CD14-positive monocyte (primary cell): Measurements from ENCODE around the gene AGBL5. TPM values are rescaled to one million over a fixed set of nuclear protein-coding genes. Genes with fewer than 3 reads are reported as not detected.

ENCODE experiments used
- polyA plus RNA-seq, 3 donors: library from polyadenylated mRNA; depleted of rRNA in 1 of 3; unstranded in 2 of 3; stranded (reverse) in 1 of 3; fragments of 300-500 nt in 2 of 3; fragments of >200 nt in 1 of 3; fragmentation: Illumina TruSeq in 2 of 3; gene quantifications; 1 replicate in 2 of 3; 2 replicates in 1 of 3; pipeline ENCODE4 v1.2.3, GENCODE V29; 2012 to 2021

AGBL5 gene
- polyA plus RNA-seq, 3 donors = 4.4 to 4.8 (median 4.6) TPM

Other genes starting within 250 kb of the AGBL5 start
- gene DPYSL5, start 203.5 kb upstream of the AGBL5 start, polyA plus RNA-seq = not detected
- 10 to 100 TPM in 1 of 3 donors, 1 to 10 TPM in 2; 2.4 to 14.4 (median 3.5) TPM for gene MAPRE3, start 81.0 kb upstream of the AGBL5 start, polyA plus RNA-seq
- gene TMEM214, start 18.7 kb upstream of the AGBL5 start, polyA plus RNA-seq = 10 to 100 TPM; 18.3 to 61.7 (median 26.9) TPM
- 100 to 1,000 TPM; 209 to 635 (median 615) TPM for gene OST4, start 20.0 kb downstream of the AGBL5 start, polyA plus RNA-seq
- 1 to 10 TPM in 1 of 3 donors, under 1 TPM in 2; 0.43 to 1.0 (median 0.44) TPM for gene EMILIN1, start 26.9 kb downstream of the AGBL5 start, polyA plus RNA-seq
- 1 to 10 TPM; 3.4 to 7.3 (median 6.6) TPM for gene KHK, start 35.1 kb downstream of the AGBL5 start, polyA plus RNA-seq
- gene CGREF1, start 67.5 kb downstream of the AGBL5 start, polyA plus RNA-seq = not detected
- gene ABHD1, start 72.1 kb downstream of the AGBL5 start, polyA plus RNA-seq = 1 to 10 TPM in 1 of 3 donors, under 1 TPM in 2; 0.08 to 1.2 (median 0.25) TPM
- gene PREB, start 83.0 kb downstream of the AGBL5 start, polyA plus RNA-seq = 10 to 100 TPM; 70.0 to 78.2 (median 71.7) TPM
- not detected for gene PRR30, start 87.7 kb downstream of the AGBL5 start, polyA plus RNA-seq
- not detected for gene TCF23, start 97.3 kb downstream of the AGBL5 start, polyA plus RNA-seq
- gene ATRAID, start 160.4 kb downstream of the AGBL5 start, polyA plus RNA-seq = 100 to 1,000 TPM; 120 to 298 (median 287) TPM
- 10 to 100 TPM in 2 of 3 donors, 1 to 10 TPM in 1; 8.1 to 21.7 (median 10.2) TPM for gene SLC5A6, start 160.6 kb downstream of the AGBL5 start, polyA plus RNA-seq
- gene CAD, start 165.7 kb downstream of the AGBL5 start, polyA plus RNA-seq = 10 to 100 TPM in 1 of 3 donors, 1 to 10 TPM in 1, under 1 TPM in 1; 0.71 to 17.3 (median 1.7) TPM
- gene SLC30A3, start 211.4 kb downstream of the AGBL5 start, polyA plus RNA-seq = under 1 TPM in 1 of 3 donors, not detected in 2; 0.08 TPM
- not detected for gene DNAJC5G, start 223.8 kb downstream of the AGBL5 start, polyA plus RNA-seq
- not detected for gene TRIM54, start 230.8 kb downstream of the AGBL5 start, polyA plus RNA-seq